Brain microvascular endothelial cell (primary cell): ENCODE results near the gene ERICH6B.

Source experiments
- DNase-seq: peaks from one replicate; pipeline ENCODE4 v3.0.0-alpha.2; 2020
- H3K27ac ChIP-seq: fragments of 250-450 bp; sonication (Bioruptor Pico); 2 replicates; pipeline ENCODE4 v1.5.1; 2020; ENCODE audit warnings: mild to moderate bottlenecking, moderate library complexity
- H3K27me3 ChIP-seq: fragments of 250-450 bp; sonication (Bioruptor Pico); replicated peaks from 2 replicates; pipeline ENCODE4 v1.5.1; 2020; ENCODE audit warnings: mild to moderate bottlenecking
- H3K36me3 ChIP-seq: fragments of 250-450 bp; sonication (Bioruptor Pico); replicated peaks from 2 replicates; pipeline ENCODE4 v1.5.1; 2020; ENCODE audit warnings: mild to moderate bottlenecking
- H3K4me3 ChIP-seq: 2 replicates; pipeline ENCODE4 v1.5.1; 2011; ENCODE audit warnings: low read depth, mild to moderate bottlenecking, control low read depth, low read length, moderate library complexity
- in situ Hi-C: cut with HindIII; loops from 2 replicates; pipeline ENCODE4 v1.10.0; 2017; ENCODE audit warnings: low sequenced_read_pairs, low pct_ligation_motif_present
- TF ChIP-seq, protein P1 (sequence below): IDR thresholded peaks from 2 replicates; pipeline ENCODE4 v1.5.1; 2011; ENCODE audit warnings: low read depth, mild to moderate bottlenecking, moderate library complexity, low read length, control low read depth, inconsistent platforms; ENCODE audit errors: missing control alignments

The ERICH6B gene

DNA sequence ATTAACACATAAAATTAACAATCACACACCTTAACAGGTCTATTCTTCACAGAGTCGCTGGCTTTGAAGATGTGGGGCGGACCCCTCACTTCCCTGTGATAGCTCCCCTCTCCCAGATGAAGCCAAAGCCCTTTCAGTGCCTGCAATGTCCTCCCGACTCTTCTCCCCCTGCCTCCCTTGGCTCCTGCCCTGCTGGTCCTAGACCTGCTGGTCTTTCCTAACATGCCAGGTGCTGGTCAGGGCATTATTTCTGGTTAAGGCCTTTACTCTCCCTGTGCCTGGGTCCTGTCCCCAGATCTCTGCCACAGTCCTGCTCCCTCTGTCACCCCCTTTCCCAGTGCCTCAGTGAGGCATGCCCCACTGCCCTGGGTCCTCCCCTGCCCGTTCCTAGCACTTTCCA, 12.2 kb downstream of the ERICH6B start:
- TF ChIP-seq, protein P1, sequence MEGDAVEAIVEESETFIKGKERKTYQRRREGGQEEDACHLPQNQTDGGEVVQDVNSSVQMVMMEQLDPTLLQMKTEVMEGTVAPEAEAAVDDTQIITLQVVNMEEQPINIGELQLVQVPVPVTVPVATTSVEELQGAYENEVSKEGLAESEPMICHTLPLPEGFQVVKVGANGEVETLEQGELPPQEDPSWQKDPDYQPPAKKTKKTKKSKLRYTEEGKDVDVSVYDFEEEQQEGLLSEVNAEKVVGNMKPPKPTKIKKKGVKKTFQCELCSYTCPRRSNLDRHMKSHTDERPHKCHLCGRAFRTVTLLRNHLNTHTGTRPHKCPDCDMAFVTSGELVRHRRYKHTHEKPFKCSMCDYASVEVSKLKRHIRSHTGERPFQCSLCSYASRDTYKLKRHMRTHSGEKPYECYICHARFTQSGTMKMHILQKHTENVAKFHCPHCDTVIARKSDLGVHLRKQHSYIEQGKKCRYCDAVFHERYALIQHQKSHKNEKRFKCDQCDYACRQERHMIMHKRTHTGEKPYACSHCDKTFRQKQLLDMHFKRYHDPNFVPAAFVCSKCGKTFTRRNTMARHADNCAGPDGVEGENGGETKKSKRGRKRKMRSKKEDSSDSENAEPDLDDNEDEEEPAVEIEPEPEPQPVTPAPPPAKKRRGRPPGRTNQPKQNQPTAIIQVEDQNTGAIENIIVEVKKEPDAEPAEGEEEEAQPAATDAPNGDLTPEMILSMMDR = no peak
- in situ Hi-C loops = no loop called here
- Histone ChIP-seq H3K27me3 (no peaks in the 10 kb centered on the region), H3K36me3 (no peaks in the 10 kb centered on the region), H3K27ac (no peak overlapping the region), H3K4me3 (no peak overlapping the region)
- no peak for DNase-seq

DNA sequence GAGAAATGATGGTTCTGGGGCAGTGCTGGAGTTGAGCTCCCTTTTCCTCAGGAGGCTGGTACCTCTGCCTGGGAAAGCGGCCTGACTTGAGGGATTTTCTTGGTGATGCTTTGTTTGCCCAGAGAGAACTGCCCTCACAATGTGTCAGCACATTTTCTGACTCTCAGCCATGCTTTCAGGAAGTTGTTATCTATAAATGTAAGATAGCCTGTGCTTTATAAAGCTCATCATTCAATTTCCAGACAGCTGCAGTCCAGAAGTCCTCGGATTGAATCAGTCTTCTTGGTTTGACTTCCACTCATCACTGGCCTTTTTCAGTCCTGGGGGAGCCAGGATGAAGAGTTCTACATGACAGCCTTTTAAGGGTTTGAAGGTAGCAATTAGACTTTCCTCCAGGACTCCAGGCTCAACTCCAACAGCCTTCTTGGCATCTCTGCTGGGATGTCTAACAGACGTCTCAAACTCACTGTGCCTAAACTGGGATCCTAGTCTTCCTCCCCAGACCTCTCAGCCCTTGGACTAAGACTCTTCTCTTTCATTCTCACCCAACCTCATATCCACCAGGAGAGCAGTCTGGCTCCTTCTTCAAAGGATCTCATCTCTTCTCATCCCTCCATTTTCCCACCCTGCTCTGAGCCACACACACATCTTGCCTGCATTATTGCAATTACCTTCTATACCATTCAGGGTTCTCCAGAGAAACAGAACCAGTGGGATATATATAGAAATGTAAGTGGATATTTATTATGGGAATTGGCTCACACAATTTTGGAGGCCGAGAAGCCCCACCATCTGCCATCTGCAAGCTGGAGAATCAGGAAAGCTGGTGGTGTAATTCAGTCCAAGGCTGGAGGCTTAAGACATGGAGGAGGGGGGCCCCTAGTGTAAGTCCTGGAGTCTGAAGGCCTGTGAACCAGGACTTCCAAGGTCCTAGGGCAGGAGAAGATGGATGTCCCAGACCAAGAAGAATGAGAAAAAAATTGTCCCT, 13.1 kb downstream of the ERICH6B start:
- no peak overlapping the region for H3K27ac ChIP-seq
- peak; percentile 11 for DNase-seq
- no peaks in the 10 kb centered on the region for H3K27me3 ChIP-seq
- H3K36me3 ChIP-seq = no peaks in the 10 kb centered on the region
- TF ChIP-seq, protein P1 = no peak
- H3K4me3 ChIP-seq = no peak overlapping the region
- in situ Hi-C loops = no loop called here

DNA sequence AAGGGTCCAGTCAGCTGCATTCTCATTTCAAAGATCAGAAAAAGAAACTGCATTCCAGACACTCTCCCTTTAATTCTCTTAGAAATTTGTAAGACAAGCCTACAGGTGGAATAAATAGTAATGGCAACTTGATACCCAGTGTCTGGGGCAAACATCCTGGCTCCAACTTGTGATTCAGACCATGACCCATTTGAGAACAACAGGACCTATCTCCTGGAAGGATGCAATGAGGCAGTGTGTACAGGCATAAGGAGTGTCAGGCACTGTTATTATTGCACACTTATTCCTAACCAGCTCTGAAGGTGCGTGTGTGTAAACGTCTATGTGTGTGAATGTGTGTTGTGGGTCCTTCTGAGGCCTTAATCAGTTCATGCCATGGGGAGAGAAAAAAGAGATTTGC, 13.9 kb downstream of the ERICH6B start:
- H3K4me3 ChIP-seq = no peak overlapping the region
- in situ Hi-C loops = no loop called here
- no peaks in the 10 kb centered on the region for H3K27me3 ChIP-seq
- no peaks in the 10 kb centered on the region for H3K36me3 ChIP-seq
- no peak overlapping the region for H3K27ac ChIP-seq
- TF ChIP-seq, protein P1 = no peak
- no peak for DNase-seq

DNA sequence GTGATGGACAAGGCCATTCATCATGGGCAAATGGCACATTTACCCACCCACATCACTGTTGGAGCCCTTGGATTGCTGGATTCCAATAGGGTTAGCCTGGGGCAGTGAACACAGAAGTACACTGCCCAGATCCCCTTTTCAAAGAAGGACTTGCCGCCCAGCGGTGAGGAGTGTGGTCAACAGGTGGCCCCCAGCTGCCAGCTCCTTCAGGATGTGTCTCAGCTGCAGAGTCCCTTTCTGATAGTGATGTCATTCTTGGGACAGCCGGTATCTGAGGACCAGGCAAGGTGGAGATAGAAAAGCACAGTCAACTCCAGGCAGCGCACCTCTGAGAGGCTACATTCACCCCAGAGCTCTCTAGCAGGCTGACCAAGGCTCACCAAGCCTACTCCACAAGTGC, 16.9 kb downstream of the ERICH6B start:
- H3K36me3 ChIP-seq = no peaks in the 10 kb centered on the region
- TF ChIP-seq, protein P1 = no peak
- H3K27me3 ChIP-seq = no peaks in the 10 kb centered on the region
- no peak for DNase-seq
- H3K27ac ChIP-seq = no peak overlapping the region
- in situ Hi-C loops = no loop called here
- H3K4me3 ChIP-seq = no peak overlapping the region

DNA sequence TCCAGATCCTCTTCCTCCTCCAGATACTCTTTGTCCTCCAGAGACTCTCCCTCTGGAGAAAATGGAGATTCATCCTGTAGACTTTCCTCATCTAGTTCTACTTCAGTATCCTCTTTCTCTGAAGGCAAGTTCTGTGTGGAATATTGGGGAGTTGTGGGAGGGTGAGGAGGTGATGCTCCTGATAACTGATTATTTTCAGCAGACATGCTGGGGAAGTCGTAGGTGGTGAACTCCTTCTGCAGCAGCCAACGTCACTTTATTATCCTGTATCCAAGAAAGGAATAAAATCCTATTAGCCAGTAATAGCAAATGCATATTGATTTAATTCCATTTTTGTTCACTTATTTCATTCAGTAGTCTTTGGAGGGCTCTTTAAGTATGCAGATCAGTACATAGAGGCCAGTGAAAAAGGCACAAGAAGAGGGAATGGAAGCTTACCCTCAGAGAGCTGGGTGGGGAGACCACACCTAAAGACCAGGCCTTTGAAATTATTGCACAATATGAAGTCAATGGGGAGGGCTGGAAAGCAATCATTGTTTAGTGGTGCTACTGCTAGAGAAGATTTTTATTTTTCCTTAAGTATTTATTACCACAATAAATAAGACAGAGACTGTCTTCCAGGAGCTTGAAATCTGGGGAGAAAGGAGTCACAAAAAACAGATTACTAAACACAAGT, 18.6 kb downstream of the ERICH6B start:
- Histone ChIP-seq H3K27me3 (no peaks in the 10 kb centered on the region), H3K36me3 (no peaks in the 10 kb centered on the region), H3K27ac (no peak overlapping the region), H3K4me3 (no peak overlapping the region)
- TF ChIP-seq, protein P1 = no peak
- DNase-seq = no peak
- in situ Hi-C loops = no loop called here
